Measurements from ENCODE around the gene MARK3.
"Not testable (repeated sequence)": the region's sequence is repeated elsewhere in the genome, so short reads cannot be mapped to it uniquely, and the experiment has no call there.

Gene MARK3

DNA sequence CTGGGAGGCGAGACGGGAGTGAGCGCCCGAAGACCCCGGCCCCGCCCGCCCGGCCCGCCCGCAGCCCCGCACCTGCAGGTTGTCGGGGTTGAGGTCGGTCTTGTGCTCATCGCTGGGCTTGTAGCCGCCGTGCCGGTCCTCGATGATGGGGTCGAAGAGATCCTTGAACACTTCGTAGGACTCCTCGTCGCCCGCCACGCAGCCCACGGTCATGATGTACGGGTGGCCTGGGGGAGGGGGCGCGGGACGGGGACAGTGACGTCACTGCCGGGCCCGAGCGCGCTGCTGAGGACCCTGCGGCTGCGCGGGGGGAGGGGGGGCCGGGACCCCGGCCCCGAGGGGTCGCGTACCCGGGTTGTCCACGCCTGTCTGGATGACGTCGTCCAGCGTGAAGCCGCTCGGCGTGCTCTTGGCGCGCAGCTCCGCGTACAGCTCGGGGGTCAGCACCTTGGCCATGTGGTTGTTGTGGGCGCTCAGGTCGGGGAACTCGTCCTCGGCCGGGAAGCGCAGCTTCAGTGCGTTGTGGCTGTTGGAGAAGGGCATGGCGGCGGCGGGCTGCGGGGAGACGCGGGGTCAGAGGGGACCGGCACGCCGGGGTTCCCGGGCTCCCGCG is 136.8 kb downstream of the MARK3 start:
- Histone ChIP-seq H4K20me1 (peaks cover 0 to 83% (median 25%) of the 10 kb centered on the region in 11 experiments; a peak in 18 of 22 replicates), H3K4me1 (peaks cover 45 to 67% (median 55%) of the 10 kb centered on the region in 10 experiments), H3K36me3 (no peaks in the 10 kb centered on the region), H3K27me3 (peaks cover 29 to 57% (median 45%) of the 10 kb centered on the region in 11 experiments), H3K4me3 (peak overlapping the region; percentile 51 to 69 (median 60); a peak in 19 of 20 replicates), H3K4me2 (peak overlapping the region; percentile 79 to 90 (median 86)), H3K27ac (no peak overlapping the region; a peak in 1 of 22 replicates), H3K9ac (peak overlapping the region in 7 of 11 experiments; percentile 9 to 76 (median 67); a peak in 7 of 22 replicates), H3K9me3 (replicated peaks in 1 of 11) (0 out of 22 replicates have a peak, but pooled peaks cover 0 to 9% (median 0%) of the 10 kb centered on the region in 11 experiments)
- TF ChIP-seq Cebpa-rat (IDR thresholded peaks at IDR 0.05), result no peak

DNA sequence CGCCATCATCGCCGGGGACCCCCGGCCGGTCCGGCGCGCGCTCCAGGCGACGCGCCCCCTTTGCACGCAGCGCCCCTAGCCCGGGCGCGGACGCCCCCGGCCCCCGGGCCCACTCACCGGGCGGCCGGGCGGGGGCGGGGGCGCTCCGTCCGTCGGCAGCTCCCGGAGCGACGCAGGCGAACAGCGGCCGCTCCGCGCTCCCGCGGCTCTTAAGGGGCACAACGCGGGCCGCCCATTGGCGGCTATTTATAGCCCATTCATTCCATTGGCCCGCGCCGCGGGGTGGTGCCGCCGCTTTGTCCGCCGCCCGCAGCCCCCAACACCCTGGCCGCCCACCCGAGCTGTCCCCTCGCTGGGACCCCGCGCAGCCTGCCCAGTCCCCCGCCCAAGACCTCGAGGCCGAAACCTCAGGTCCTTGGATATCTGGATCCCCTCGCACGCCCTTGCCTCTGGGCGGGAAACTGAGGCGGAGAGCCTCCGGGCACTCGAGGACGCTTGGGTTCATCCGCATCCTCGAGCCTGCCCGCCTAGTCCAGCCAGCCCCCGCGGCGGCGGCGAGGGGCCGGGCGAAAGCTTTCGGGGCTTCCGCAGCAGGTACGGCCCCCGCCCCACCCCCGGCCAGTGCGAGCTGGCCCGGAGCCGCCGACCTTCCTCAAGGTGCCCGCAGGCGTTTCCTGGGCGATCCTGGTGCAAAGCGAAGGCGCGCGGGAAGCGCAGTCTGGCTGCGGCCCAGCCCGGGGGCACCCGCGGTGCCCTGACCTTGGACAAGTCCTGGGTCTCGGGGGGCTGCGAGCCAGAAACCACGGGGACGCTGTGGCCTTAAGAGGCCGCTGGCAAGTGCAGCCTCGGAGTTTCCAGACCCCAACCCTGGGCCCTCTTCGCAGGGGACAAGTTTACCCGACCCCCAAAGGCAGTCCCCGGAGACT is 137.7 kb downstream of the MARK3 start, which contains the start of gene CKB:
CKB (minus strand) TSS at position 182 of the 926 bp plus-strand sequence. CDS start 337 bp downstream, outside the sequence.
- Histone ChIP-seq H4K20me1 (peaks cover 0 to 78% (median 22%) of the 10 kb centered on the region in 11 experiments; a peak in 17 of 22 replicates), H3K4me2 (peak within 1 kb of the TSS; percentile 79 to 90 (median 86)), H3K36me3 (no peaks in the 10 kb centered on the region), H3K27ac (peak within 1 kb of the TSS in 6 of 11 experiments; percentile 17 to 67 (median 46); a peak in 5 of 22 replicates), H3K27me3 (peaks cover 29 to 57% (median 45%) of the 10 kb centered on the region in 11 experiments), H3K4me1 (peaks cover 52 to 74% (median 63%) of the 10 kb centered on the region in 10 experiments), H3K4me3 (peak within 1 kb of the TSS; percentile 51 to 69 (median 60)), H3K9me3 (replicated peaks in 1 of 11) (0 out of 22 replicates have a peak, but pooled peaks cover 0 to 9% (median 0%) of the 10 kb centered on the region in 11 experiments), H3K9ac (peak within 1 kb of the TSS; percentile 45 to 76 (median 67); a peak in 19 of 22 replicates)
- TF ChIP-seq Cebpa-rat (IDR thresholded peaks at IDR 0.05), result no peak

DNA sequence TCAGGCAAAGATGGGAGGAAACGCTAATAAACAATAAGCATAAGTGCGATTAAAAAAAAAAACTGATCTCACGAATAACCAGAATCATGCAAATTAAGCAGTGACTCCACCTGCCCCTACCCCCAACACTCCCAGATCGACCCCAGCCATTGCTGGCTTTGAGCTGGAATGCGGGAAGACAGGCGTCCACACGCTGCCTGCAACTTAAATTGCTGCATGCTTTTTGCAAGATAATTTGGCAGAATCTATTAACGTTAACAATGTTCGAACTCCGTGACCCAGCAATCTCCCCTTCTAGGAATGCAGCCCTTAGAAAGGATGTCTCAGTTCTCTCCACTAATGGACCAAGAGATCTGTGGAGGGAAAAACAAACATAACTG is 138.3 kb downstream of the MARK3 start:
- no peak for TF ChIP-seq Cebpa-rat (IDR thresholded peaks at IDR 0.05)
- peaks cover 29 to 57% (median 45%) of the 10 kb centered on the region in 11 experiments for H3K27me3 ChIP-seq
- no peak overlapping the region; a peak in 1 of 22 replicates for H3K4me2 ChIP-seq
- 0 out of 22 replicates have a peak, but pooled peaks cover 0 to 9% (median 0%) of the 10 kb centered on the region in 11 experiments for H3K9me3 ChIP-seq (replicated peaks in 1 of 11)
- H3K36me3 ChIP-seq, result no peaks in the 10 kb centered on the region
- H3K27ac ChIP-seq, result no peak overlapping the region
- H3K9ac ChIP-seq, result no peak overlapping the region
- H4K20me1 ChIP-seq, result peaks cover 0 to 72% (median 22%) of the 10 kb centered on the region in 11 experiments; a peak in 15 of 22 replicates
- H3K4me1 ChIP-seq, result peaks cover 52 to 74% (median 63%) of the 10 kb centered on the region in 10 experiments
- no peak overlapping the region for H3K4me3 ChIP-seq

DNA sequence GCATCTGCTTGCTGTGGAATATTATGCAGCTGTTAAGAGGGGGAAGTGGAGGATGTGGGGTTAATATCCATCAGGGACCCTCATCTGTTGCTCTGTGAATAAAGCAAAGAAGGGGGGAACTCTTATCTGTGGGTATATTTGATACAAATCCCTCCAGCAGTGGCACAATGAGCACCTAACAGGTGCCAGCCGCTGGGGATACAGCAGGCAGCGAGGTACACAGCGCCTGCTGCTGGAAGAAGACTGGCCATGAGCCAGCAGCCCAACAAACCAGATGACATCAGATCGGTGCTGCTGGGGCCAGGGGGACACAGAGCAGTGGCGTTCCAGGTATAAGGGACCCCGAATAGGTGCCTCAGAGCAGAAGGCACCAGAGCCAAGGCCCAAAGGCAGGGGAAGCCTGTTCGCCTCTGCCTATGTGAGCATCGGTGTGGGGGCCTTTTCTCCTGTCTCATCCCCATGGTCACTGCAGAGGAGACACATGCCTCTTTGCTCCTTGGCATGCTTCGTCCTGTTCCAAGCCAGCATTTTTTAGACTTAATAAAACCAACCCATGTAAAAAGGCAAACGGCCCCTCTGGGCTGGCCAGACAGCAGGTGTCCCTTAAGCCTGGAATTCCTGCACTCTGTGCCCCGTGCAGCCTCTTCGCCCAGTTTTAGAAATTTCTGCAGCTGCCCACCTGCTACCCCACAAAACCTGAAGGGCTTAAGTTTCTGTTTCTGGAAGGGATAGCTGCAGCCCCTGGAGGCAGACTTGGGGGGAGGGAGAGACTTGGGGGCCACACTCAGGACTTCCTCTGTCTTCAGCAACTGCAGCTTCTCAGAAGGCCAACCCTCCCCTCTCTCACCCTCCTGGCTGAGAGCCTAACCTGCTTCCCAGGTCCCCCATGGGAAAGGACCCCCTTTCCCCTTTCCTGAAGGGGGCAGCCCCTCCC is 139.1 kb downstream of the MARK3 start:
- Histone ChIP-seq H3K4me1 (peaks cover 48 to 70% (median 59%) of the 10 kb centered on the region in 10 experiments), H3K9ac (no peak overlapping the region)
- no peak for TF ChIP-seq Cebpa-rat (IDR thresholded peaks at IDR 0.05)

DNA sequence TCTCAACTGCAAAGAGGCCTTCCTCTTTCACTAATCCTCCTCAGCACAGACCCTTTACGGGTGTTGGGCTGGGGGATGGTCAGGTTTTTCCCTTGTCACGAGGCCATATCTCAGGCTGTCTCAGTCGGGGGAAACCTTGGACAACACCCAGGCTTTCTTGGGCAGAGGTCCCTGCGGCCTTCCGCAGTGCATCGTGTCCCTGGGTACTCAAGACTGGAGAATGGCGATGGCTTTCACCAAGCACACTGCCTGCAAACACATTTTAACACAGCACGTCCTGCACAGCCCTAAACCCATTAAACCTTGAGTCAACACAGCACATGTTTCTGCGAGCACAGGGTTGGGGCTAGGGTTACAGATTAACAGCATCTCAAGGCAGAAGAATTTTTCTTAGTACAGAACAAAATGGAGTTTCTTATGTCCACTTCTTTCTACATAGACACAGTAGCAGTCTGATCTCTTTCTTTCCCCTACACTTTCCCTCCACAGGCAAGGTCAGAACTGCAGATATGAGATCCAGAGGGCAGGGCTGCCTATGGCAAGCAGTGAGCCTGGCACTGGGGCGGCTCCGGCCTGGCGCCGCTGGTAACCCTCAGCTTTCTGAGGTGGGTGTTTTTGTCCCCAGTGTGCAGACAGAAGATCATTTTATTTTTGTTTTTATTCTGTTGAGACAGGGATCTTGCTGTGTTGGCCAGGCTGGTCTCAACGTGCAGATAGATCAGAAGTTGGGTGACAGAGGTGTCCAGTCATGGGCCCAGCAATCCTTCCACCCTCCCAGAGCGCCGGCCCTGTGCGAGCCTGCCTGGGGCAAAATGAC is 140.4 kb downstream of the MARK3 start:
- Histone ChIP-seq H3K9ac (peak overlapping the region in 1 of 11 experiments; percentile 44; a peak in 1 of 22 replicates), H3K4me2 (peak overlapping the region in 10 of 11 experiments; percentile 87 to 99 (median 98); a peak in 18 of 22 replicates), H3K4me1 (peaks cover 45 to 67% (median 57%) of the 10 kb centered on the region in 10 experiments), H3K27me3 (peaks cover 29 to 52% (median 43%) of the 10 kb centered on the region in 11 experiments), H4K20me1 (peaks cover 5 to 59% (median 15%) of the 10 kb centered on the region in 11 experiments; a peak in 18 of 22 replicates)
- not testable (repeated sequence) for H3K4me3 ChIP-seq; H3K36me3 ChIP-seq; H3K9me3 ChIP-seq (replicated peaks in 1 of 11); H3K27ac ChIP-seq

More for the DNA sequence above, 139.1 kb downstream of the MARK3 start:
- 0 out of 22 replicates have a peak, but pooled peaks cover 0 to 9% (median 0%) of the 10 kb centered on the region in 11 experiments for H3K9me3 ChIP-seq (replicated peaks in 1 of 11)
- peaks cover 0 to 65% (median 19%) of the 10 kb centered on the region in 11 experiments; a peak in 15 of 22 replicates for H4K20me1 ChIP-seq
- peaks cover 29 to 57% (median 45%) of the 10 kb centered on the region in 11 experiments for H3K27me3 ChIP-seq
- H3K36me3 ChIP-seq, result no peaks in the 10 kb centered on the region
- 0 out of 22 replicates have a peak overlapping the region, but pooled peaks of 3 of the 11 experiments have one; percentile 0 to 10 (median 1) for H3K4me2 ChIP-seq
- no peak overlapping the region for H3K27ac ChIP-seq
- H3K4me3 ChIP-seq, result no peak overlapping the region

DNA sequence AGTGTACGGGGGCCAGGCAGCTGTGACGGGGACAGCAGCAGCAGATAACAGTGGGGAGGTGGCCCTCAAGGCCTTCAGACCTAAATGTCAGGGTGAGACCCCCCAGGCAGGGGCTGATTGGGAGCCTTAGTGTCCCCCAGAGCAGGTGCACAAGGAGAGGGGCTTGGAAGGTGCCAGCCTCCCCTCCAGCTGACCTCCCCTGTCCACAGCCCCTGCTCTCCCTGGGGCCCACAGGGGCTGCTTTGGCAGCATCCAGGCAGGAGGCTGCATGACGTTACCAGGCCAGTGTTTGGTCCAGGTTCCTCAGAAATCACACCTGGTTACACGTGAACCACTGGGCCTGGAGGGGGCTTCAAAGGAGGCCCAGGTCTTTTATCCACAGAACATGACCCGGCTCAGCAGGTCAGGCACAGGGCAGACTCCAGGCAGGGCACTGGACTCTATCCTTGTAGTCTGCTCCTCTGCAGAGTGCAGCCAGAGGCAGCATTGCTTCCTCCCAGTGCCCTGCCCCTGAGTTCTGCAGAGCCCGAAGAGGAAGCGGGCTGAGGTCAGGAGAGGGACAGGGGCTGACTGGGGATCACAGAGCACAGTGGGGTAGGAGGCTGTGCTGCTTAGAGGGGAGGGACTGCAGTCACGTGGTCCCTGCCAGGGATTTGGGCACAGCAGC is 141.2 kb downstream of the MARK3 start:
- TF ChIP-seq Cebpa-rat (IDR thresholded peaks at IDR 0.05), result no peak
- Histone ChIP-seq H4K20me1 (peaks cover 5 to 65% (median 22%) of the 10 kb centered on the region in 11 experiments; a peak in 20 of 22 replicates), H3K36me3 (peaks cover 0 to 16% (median 14%) of the 10 kb centered on the region in 11 experiments; a peak in 17 of 22 replicates), H3K9ac (peak overlapping the region in 1 of 11 experiments; percentile 44; a peak in 1 of 22 replicates), H3K9me3 (replicated peaks in 1 of 11) (0 out of 22 replicates have a peak, but pooled peaks cover 0 to 9% (median 0%) of the 10 kb centered on the region in 11 experiments), H3K4me3 (no peak overlapping the region), H3K4me1 (peaks cover 48 to 70% (median 60%) of the 10 kb centered on the region in 10 experiments), H3K27me3 (peaks cover 29 to 45% (median 36%) of the 10 kb centered on the region in 11 experiments), H3K4me2 (peak overlapping the region; percentile 87 to 99 (median 98)), H3K27ac (peak overlapping the region in 2 of 11 experiments; percentile 38 to 86; a peak in 2 of 22 replicates)

Measured in BLaER1 treated with 17β-estradiol and CSF1 and Interleukin-3, amounts not matched to agents 10 nM and 100 nM (cell line).